ENCODE data around the gene MAP3K20. TPM values are rescaled to one million over a fixed set of nuclear protein-coding genes. Genes with fewer than 3 reads are reported as not detected.

Gene MAP3K20
- total RNA-seq, 1 experiment from 2014 or later = 40.0 TPM

DNA sequence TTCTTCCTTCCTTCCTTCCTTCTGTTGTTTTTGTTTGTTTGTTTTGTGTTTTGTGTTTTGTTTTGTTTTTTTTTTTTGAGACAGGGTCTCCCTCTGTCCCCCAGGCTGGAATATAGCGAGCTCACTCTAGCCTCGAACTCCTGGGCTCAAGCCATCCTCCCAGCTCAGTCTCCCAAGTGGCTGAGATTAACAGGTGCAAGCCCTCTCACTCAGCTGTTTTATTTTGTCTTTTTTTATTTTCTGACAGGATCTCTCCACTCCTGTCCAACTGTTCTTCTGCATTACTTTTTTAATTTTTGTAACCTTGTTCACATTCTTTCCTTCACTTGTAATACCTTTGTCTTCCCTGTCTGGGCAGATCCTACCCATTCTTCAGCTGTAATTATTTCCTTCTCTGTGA, 23.6 kb downstream of the MAP3K20 start:
- no TSS peak for BruUV-seq (replicated peaks)
- TF ChIP-seq EZH2 (IDR thresholded peaks at IDR 0.05; ENCODE audit: borderline replicate concordance, low read depth, low read length, poor library complexity, severe bottlenecking) (no peak), CTCF (conservative IDR thresholded peaks at IDR 0.05; ENCODE audit: low read depth, low read length) (no peak)
- no peaks in the 10 kb centered on the region for H3K9me3 ChIP-seq (ENCODE audit: low read depth, low read length, poor library complexity, severe bottlenecking)
- ChIA-PET CTCF (no interaction called here), POLR2A (ENCODE audit: low non-redundant PET) (no interaction called here)
- H3K36me3 ChIP-seq (ENCODE audit: insufficient read depth, low read length, poor library complexity, severe bottlenecking) = no peaks in the 10 kb centered on the region
- no peaks in the 10 kb centered on the region for H3K27me3 ChIP-seq (replicated peaks; ENCODE audit: insufficient read depth, low read depth, low read length, poor library complexity)
- H3K4me3 ChIP-seq (ENCODE audit: low read depth, low read length, poor library complexity, severe bottlenecking) = no peak overlapping the region
- intact Hi-C loops (cut with micrococcal nuclease; ENCODE audit: unreplicated experiment) = no loop called here
- no peak for DNase-seq (ENCODE audit: low spot score)
- H3K4me1 ChIP-seq (ENCODE audit: insufficient read depth, low read length, poor library complexity, severe bottlenecking) = no peaks in the 10 kb centered on the region
- H3K27ac ChIP-seq (ENCODE audit: low read depth, low read length, poor library complexity, severe bottlenecking) = no peak overlapping the region

DNA sequence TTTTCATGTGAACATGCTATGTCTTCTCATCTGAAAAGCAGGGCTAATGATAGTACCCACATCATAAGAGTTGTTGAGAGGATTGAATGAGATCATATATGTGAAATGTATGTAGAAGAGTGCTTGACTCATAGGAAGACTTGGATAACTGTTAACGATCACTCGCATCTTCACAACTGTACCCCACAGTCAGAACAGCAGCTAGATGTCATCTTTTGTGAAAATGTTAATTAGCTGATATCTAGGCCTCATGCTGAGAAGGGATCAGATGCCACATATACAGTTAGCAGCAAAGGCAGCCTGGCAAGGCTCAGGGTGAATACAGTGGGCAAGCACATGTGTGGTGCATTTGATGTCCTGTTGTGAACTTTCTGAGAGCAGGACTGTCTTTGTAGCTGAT, 24.2 kb downstream of the MAP3K20 start:
- intact Hi-C loops (cut with micrococcal nuclease; ENCODE audit: unreplicated experiment) = no loop called here
- H3K27ac ChIP-seq (ENCODE audit: low read depth, low read length, poor library complexity, severe bottlenecking) = no peak overlapping the region
- no peak for DNase-seq (ENCODE audit: low spot score)
- CTCF ChIA-PET = no interaction called here
- POLR2A ChIA-PET (ENCODE audit: low non-redundant PET) = no interaction called here
- no peaks in the 10 kb centered on the region for H3K4me1 ChIP-seq (ENCODE audit: insufficient read depth, low read length, poor library complexity, severe bottlenecking)
- H3K4me3 ChIP-seq (ENCODE audit: low read depth, low read length, poor library complexity, severe bottlenecking) = no peak overlapping the region
- H3K9me3 ChIP-seq (ENCODE audit: low read depth, low read length, poor library complexity, severe bottlenecking) = no peaks in the 10 kb centered on the region
- no peak for TF ChIP-seq CTCF (conservative IDR thresholded peaks at IDR 0.05; ENCODE audit: low read depth, low read length)
- TF ChIP-seq EZH2 (IDR thresholded peaks at IDR 0.05; ENCODE audit: borderline replicate concordance, low read depth, low read length, poor library complexity, severe bottlenecking) = no peak
- no peaks in the 10 kb centered on the region for H3K36me3 ChIP-seq (ENCODE audit: insufficient read depth, low read length, poor library complexity, severe bottlenecking)
- no peaks in the 10 kb centered on the region for H3K27me3 ChIP-seq (replicated peaks; ENCODE audit: insufficient read depth, low read depth, low read length, poor library complexity)
- no TSS peak for BruUV-seq (replicated peaks)

- Histone ChIP-seq H3K4me1 (ENCODE audit: insufficient read depth, low read length, poor library complexity, severe bottlenecking) (no peaks in the 10 kb centered on the region), H3K27ac (ENCODE audit: low read depth, low read length, poor library complexity, severe bottlenecking) (no peak overlapping the region), H3K27me3 (replicated peaks; ENCODE audit: insufficient read depth, low read depth, low read length, poor library complexity) (no peaks in the 10 kb centered on the region), H3K9me3 (ENCODE audit: low read depth, low read length, poor library complexity, severe bottlenecking) (no peaks in the 10 kb centered on the region), H3K36me3 (ENCODE audit: insufficient read depth, low read length, poor library complexity, severe bottlenecking) (no peaks in the 10 kb centered on the region), H3K4me3 (ENCODE audit: low read depth, low read length, poor library complexity, severe bottlenecking) (no peak overlapping the region)
- no TSS peak for BruUV-seq (replicated peaks)
- TF ChIP-seq EZH2 (IDR thresholded peaks at IDR 0.05; ENCODE audit: borderline replicate concordance, low read depth, low read length, poor library complexity, severe bottlenecking) (no peak), CTCF (conservative IDR thresholded peaks at IDR 0.05; ENCODE audit: low read depth, low read length) (no peak)
- intact Hi-C loops (cut with micrococcal nuclease; ENCODE audit: unreplicated experiment) = no loop called here
- POLR2A ChIA-PET (ENCODE audit: low non-redundant PET) = no interaction called here
- DNase-seq (ENCODE audit: low spot score) = no peak
- CTCF ChIA-PET = no interaction called here
Measured at GRCh38 chr2:173101687-173102086, 26.0 kb downstream of the MAP3K20 start.

Data from A673 (cell line).